Measurements from ENCODE around the gene ARSD.

The ARSD gene

GRCh38 chrX:2903366-2903765 lies 25.8 kb downstream of the ARSD start:
- no peak for TF ChIP-seq GATA3 (IDR thresholded peaks at IDR 0.05; ENCODE audit: low read depth, low read length)
- no peak for TF ChIP-seq GATA2 (IDR thresholded peaks at IDR 0.05; ENCODE audit: low read depth, low read length)

GRCh38 chrX:2902841-2903240 lies 26.3 kb downstream of the ARSD start:
- TF ChIP-seq GATA2 (IDR thresholded peaks at IDR 0.05; ENCODE audit: low read depth, low read length), result no peak
- no peak for TF ChIP-seq GATA3 (IDR thresholded peaks at IDR 0.05; ENCODE audit: low read depth, low read length)

GRCh38 chrX:2901367-2902036 lies 27.6 kb downstream of the ARSD start:
- TF ChIP-seq GATA3 (IDR thresholded peaks at IDR 0.05; ENCODE audit: low read depth, low read length) (no peak), GATA2 (IDR thresholded peaks at IDR 0.05; ENCODE audit: low read depth, low read length) (no peak)

DNA sequence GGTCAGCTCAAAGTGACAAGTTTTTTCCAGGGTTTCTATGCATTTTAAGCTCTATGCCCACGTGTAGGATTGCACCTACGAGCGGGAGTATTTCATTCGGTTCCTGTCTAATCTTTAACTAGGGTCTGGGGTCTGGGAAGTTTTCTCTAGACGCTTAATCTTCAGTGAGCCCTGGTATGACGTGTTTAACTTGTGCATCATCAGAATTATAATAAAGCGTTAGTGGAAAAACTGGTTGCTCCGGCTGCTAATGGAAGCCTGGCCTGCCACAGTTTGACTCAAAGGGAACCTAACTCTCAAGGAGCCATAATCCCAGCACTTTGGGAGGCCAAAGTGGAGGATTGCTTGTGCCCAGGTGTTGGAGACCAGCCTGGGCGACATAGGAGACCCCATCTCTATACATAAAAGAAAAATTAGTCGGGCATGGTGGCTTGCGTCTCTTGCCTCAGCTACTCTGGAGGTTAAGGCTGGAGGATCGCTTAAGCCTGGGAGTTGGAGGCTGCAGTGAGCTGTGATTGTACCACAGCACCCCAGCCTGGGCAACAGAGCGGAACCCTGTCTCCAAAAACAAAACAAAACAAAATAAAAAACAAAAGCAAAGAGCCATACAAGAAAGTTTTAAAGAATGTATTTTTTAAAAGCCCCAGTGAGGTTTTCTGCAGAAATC lies 30.2 kb downstream of the ARSD start:
- no peak for TF ChIP-seq GATA2 (IDR thresholded peaks at IDR 0.05; ENCODE audit: low read depth, low read length)
- no peak for TF ChIP-seq GATA3 (IDR thresholded peaks at IDR 0.05; ENCODE audit: low read depth, low read length)

GRCh38 chrX:2897311-2897689 lies 31.8 kb downstream of the ARSD start:
- TF ChIP-seq GATA2 (IDR thresholded peaks at IDR 0.05; ENCODE audit: low read depth, low read length) (no peak), GATA3 (IDR thresholded peaks at IDR 0.05; ENCODE audit: low read depth, low read length) (no peak)

DNA sequence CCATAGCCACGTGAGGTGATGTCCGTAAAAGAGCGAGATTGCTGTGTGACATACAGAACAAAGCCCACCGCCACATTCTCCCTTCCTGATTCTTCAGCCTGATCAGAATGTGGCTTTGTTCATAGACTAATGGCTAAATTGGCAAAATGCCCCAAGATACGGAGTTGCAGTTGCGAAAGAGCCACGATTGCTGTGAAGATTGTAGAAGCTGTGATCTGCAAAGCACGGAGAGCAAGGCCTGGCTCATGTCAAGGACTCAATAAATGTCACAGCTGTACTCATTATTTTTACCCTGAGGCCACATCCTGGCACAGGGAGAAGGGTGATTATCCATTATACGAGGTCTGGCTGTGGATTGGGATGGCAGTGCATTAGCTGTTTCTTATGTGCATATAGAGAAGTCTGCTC lies 34.2 kb downstream of the ARSD start:
- TF ChIP-seq GATA3 (IDR thresholded peaks at IDR 0.05; ENCODE audit: low read depth, low read length) (peak; percentile 95), GATA2 (IDR thresholded peaks at IDR 0.05; ENCODE audit: low read depth, low read length) (peak; percentile 99)

DNA sequence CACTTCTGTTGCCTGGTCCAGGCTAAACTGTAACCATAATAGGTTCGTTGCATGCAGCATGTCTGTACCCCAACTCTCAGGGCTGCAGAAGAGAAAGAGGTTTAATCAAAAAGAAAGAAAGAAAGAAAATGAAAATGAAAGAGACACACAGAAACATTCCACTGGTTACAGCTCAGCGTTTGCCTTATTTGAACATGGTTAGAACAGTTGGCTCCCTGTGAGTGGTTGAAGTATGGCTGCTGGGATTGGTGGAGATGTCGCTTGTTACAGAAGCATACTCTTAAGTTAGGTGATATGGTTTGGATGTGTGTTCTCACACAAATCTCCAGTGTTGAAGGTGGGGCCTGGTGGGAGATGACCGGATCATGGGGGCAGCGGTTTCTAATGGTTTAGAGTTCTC lies 36.3 kb downstream of the ARSD start:
- TF ChIP-seq GATA3 (IDR thresholded peaks at IDR 0.05; ENCODE audit: low read depth, low read length) (no peak), GATA2 (IDR thresholded peaks at IDR 0.05; ENCODE audit: low read depth, low read length) (no peak)

- TF ChIP-seq GATA2 (IDR thresholded peaks at IDR 0.05; ENCODE audit: low read depth, low read length) (no peak), GATA3 (IDR thresholded peaks at IDR 0.05; ENCODE audit: low read depth, low read length) (no peak)
Measured at GRCh38 chrX:2889045-2889605, 40.0 kb downstream of the ARSD start.

GRCh38 chrX:2888309-2888708 lies 40.8 kb downstream of the ARSD start:
- TF ChIP-seq GATA2 (IDR thresholded peaks at IDR 0.05; ENCODE audit: low read depth, low read length), result no peak
- no peak for TF ChIP-seq GATA3 (IDR thresholded peaks at IDR 0.05; ENCODE audit: low read depth, low read length)

- TF ChIP-seq GATA2 (IDR thresholded peaks at IDR 0.05; ENCODE audit: low read depth, low read length), result no peak
- no peak for TF ChIP-seq GATA3 (IDR thresholded peaks at IDR 0.05; ENCODE audit: low read depth, low read length)
Measured at GRCh38 chrX:2883770-2884169, 45.4 kb downstream of the ARSD start.

- TF ChIP-seq GATA3 (IDR thresholded peaks at IDR 0.05; ENCODE audit: low read depth, low read length) (no peak), GATA2 (IDR thresholded peaks at IDR 0.05; ENCODE audit: low read depth, low read length) (no peak)
Measured at GRCh38 chrX:2879670-2880069, 49.5 kb downstream of the ARSD start.

- TF ChIP-seq GATA3 (IDR thresholded peaks at IDR 0.05; ENCODE audit: low read depth, low read length) (no peak), GATA2 (IDR thresholded peaks at IDR 0.05; ENCODE audit: low read depth, low read length) (no peak)
Measured at GRCh38 chrX:2878563-2878962, 50.6 kb downstream of the ARSD start.

GRCh38 chrX:2875798-2876399 lies 53.2 kb downstream of the ARSD start:
- no peak for TF ChIP-seq GATA2 (IDR thresholded peaks at IDR 0.05; ENCODE audit: low read depth, low read length)
- no peak for TF ChIP-seq GATA3 (IDR thresholded peaks at IDR 0.05; ENCODE audit: low read depth, low read length)

- no peak for TF ChIP-seq GATA2 (IDR thresholded peaks at IDR 0.05; ENCODE audit: low read depth, low read length)
- TF ChIP-seq GATA3 (IDR thresholded peaks at IDR 0.05; ENCODE audit: low read depth, low read length), result no peak
Measured at GRCh38 chrX:2875136-2875481, 54.0 kb downstream of the ARSD start.

All from SH-SY5Y (cell line).